ENCODE results near the gene ZNF277. TPM values are rescaled to one million over a fixed set of nuclear protein-coding genes. Genes with fewer than 3 reads are reported as not detected.

Gene ZNF277
- total and polyA plus RNA-seq, 10 of the 15 experiments (the other 5 are each of a cell fraction or from before 2014, with no cell fraction given), result 10.6 to 33.9 (median 22.0) TPM

DNA sequence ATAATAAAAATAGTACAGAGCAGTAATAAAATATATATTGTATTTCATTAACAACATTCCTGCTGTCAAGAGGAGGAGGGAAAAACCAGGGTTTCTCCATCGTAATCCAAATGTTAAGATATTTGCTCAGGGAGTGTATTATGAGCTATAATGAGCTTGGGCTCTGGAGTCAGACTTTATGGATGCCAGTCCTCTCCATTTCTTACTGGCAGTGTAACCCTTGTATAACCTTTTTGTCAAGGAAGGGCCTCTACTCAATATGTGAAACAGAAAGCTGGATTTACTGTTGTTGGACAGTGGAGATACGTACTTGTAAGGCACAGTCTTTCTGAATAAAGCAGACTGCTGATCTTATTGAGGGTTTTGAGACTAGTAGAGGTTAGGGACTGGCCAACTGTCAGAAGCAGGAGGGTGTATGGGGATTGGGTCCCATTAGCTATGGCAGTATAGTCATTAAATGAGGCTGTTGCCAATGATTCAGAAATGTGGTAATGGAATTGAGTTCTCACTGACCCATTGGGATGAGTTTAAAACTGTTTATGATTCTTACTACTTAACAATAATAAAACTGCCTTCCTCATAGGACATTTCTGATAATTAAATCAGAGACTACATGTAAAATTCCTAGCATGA is 56.5 kb downstream of the ZNF277 start:
- CTCF ChIA-PET, result interaction anchor here (0.6 to 1.5 kb wide), 2 partner anchors 8 to 31 kb away, joined by 3 to 4 read pairs; no protein-coding TSS in a partner anchor

DNA sequence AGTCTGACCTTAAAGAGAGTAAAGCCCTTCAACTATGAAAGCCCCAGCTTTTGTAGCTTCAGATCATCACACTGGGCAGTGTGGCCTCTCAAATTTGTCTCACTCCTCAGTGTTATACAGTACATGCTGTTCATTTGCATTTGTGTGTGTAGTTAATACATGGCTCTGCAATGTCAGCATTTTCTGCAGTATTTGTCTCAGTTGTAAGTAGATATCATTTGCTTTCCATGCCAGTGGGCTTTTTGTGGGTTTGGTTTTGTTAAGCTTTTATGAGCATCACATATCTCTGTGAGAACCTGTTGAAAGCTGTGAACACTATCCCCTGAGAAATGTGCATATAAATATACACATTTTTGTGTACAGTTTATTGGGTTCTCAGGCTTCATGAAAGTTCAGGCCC is 57.0 kb downstream of the ZNF277 start:
- H3K4me3 ChIP-seq, result no peak overlapping the region
- SMC1A ChIA-PET (ENCODE audit: uncharacterized antibody, unreplicated experiment), result interaction anchor here (1.0 kb wide), 1 partner anchor 76 kb away, joined by 4 read pairs; no protein-coding TSS in a partner anchor
- no peak overlapping the region for H3K9ac ChIP-seq (ENCODE audit: control insufficient read depth, insufficient read depth, low read length)
- in situ Hi-C loops (cut with MboI), result no loop called here
- CTCF ChIA-PET, result interaction anchor here (0.6 to 1.5 kb wide), 2 partner anchors 8 to 30 kb away, joined by 3 to 4 read pairs; no protein-coding TSS in a partner anchor
- intact Hi-C loops (cut with micrococcal nuclease; ENCODE audit: unreplicated experiment), result no loop called here
- H3K79me2 ChIP-seq (ENCODE audit: control insufficient read depth, insufficient read depth, low read length), result no peaks in the 10 kb centered on the region
- no peaks in the 10 kb centered on the region; the same call in 2 of the 3 replicates for H3K9me3 ChIP-seq (replicated peaks; ENCODE audit: control insufficient read depth, insufficient read depth, low read length)
- H3K36me3 ChIP-seq (ENCODE audit: control insufficient read depth in 2 of 2, insufficient read depth in 2 of 2, low read length in 1 of 2), result no peaks in the 10 kb centered on the region
- no TSS peak for BruUV-seq (replicated peaks)
- ATAC-seq (no peak), FAIRE-seq (no peak), DNase-seq (ENCODE audit: low read depth, low spot score) (no peak)
- RAD21 ChIA-PET (ENCODE audit: unreplicated experiment), result interaction anchor here (1.1 kb wide), 1 partner anchor 10 kb away, joined by 4 read pairs; no protein-coding TSS in a partner anchor
- POLR2A ChIA-PET, result no interaction called here
- H3K27me3 ChIP-seq (replicated peaks in 1 of 2; ENCODE audit: control insufficient read depth in 2 of 2, insufficient read depth in 2 of 2, low read length in 1 of 2), result no peaks in the 10 kb centered on the region
- no peak overlapping the region for H3K27ac ChIP-seq (ENCODE audit: control insufficient read depth, insufficient read depth)
- H4K20me1 ChIP-seq (ENCODE audit: control insufficient read depth, insufficient read depth), result no peaks in the 10 kb centered on the region
- H3K4me2 ChIP-seq (ENCODE audit: control insufficient read depth, insufficient read depth), result no peak overlapping the region
- H2AFZ ChIP-seq (ENCODE audit: control insufficient read depth, low read depth, low read length), result no peak overlapping the region
- no peaks in the 10 kb centered on the region; the same call in 1 of the 2 replicates for H3K4me1 ChIP-seq (ENCODE audit: control insufficient read depth, insufficient read depth, low read length)
- TF ChIP-seq ZNF24 (IDR thresholded peaks at IDR 0.05) (no peak), NR2C1 (IDR thresholded peaks at IDR 0.05) (no peak), CREB1 (IDR thresholded peaks at IDR 0.05; ENCODE audit: low read depth) (no peak), NR2F1 (conservative IDR thresholded peaks at IDR 0.05) (no peak), EGR1 (IDR thresholded peaks at IDR 0.05; ENCODE audit: borderline replicate concordance in 1 of 2, low read depth in 2 of 2, low read length in 2 of 2) (no peak), TBL1XR1 (IDR thresholded peaks at IDR 0.05; ENCODE audit: low read depth, low read length) (no peak)
- TF ChIP-seq, protein P1, sequence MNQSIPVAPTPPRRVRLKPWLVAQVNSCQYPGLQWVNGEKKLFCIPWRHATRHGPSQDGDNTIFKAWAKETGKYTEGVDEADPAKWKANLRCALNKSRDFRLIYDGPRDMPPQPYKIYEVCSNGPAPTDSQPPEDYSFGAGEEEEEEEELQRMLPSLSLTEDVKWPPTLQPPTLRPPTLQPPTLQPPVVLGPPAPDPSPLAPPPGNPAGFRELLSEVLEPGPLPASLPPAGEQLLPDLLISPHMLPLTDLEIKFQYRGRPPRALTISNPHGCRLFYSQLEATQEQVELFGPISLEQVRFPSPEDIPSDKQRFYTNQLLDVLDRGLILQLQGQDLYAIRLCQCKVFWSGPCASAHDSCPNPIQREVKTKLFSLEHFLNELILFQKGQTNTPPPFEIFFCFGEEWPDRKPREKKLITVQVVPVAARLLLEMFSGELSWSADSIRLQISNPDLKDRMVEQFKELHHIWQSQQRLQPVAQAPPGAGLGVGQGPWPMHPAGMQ (IDR thresholded peaks at IDR 0.05; ENCODE audit: borderline replicate concordance), result no peak
- TF ChIP-seq, protein P2, sequence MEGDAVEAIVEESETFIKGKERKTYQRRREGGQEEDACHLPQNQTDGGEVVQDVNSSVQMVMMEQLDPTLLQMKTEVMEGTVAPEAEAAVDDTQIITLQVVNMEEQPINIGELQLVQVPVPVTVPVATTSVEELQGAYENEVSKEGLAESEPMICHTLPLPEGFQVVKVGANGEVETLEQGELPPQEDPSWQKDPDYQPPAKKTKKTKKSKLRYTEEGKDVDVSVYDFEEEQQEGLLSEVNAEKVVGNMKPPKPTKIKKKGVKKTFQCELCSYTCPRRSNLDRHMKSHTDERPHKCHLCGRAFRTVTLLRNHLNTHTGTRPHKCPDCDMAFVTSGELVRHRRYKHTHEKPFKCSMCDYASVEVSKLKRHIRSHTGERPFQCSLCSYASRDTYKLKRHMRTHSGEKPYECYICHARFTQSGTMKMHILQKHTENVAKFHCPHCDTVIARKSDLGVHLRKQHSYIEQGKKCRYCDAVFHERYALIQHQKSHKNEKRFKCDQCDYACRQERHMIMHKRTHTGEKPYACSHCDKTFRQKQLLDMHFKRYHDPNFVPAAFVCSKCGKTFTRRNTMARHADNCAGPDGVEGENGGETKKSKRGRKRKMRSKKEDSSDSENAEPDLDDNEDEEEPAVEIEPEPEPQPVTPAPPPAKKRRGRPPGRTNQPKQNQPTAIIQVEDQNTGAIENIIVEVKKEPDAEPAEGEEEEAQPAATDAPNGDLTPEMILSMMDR (IDR thresholded peaks at IDR 0.05 in 2 of 3, conservative IDR thresholded peaks at IDR 0.05 in 1 of 3; ENCODE audit: control insufficient read depth in 2 of 3, extremely low read depth in 1 of 3, insufficient read depth in 1 of 3, low read depth in 3 of 3, low read length in 3 of 3), result no peak
- TF ChIP-seq, protein P3, sequence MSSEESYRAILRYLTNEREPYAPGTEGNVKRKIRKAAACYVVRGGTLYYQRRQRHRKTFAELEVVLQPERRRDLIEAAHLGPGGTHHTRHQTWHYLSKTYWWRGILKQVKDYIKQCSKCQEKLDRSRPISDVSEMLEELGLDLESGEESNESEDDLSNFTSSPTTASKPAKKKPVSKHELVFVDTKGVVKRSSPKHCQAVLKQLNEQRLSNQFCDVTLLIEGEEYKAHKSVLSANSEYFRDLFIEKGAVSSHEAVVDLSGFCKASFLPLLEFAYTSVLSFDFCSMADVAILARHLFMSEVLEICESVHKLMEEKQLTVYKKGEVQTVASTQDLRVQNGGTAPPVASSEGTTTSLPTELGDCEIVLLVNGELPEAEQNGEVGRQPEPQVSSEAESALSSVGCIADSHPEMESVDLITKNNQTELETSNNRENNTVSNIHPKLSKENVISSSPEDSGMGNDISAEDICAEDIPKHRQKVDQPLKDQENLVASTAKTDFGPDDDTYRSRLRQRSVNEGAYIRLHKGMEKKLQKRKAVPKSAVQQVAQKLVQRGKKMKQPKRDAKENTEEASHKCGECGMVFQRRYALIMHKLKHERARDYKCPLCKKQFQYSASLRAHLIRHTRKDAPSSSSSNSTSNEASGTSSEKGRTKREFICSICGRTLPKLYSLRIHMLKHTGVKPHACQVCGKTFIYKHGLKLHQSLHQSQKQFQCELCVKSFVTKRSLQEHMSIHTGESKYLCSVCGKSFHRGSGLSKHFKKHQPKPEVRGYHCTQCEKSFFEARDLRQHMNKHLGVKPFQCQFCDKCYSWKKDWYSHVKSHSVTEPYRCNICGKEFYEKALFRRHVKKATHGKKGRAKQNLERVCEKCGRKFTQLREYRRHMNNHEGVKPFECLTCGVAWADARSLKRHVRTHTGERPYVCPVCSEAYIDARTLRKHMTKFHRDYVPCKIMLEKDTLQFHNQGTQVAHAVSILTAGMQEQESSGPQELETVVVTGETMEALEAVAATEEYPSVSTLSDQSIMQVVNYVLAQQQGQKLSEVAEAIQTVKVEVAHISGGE (CRISPR knock-in tag; IDR thresholded peaks at IDR 0.05), result no peak

More for the DNA sequence above, 56.5 kb downstream of the ZNF277 start:
- H3K4me2 ChIP-seq (ENCODE audit: control insufficient read depth, insufficient read depth), result no peak overlapping the region
- BruUV-seq (replicated peaks), result no TSS peak
- FAIRE-seq, result peak; percentile 75
- H3K36me3 ChIP-seq (ENCODE audit: control insufficient read depth in 2 of 2, insufficient read depth in 2 of 2, low read length in 1 of 2), result no peaks in the 10 kb centered on the region
- SMC1A ChIA-PET (ENCODE audit: uncharacterized antibody, unreplicated experiment), result no interaction called here
- intact Hi-C loops (cut with micrococcal nuclease; ENCODE audit: unreplicated experiment), result no loop called here
- H3K79me2 ChIP-seq (ENCODE audit: control insufficient read depth, insufficient read depth, low read length), result no peaks in the 10 kb centered on the region
- RAD21 ChIA-PET (ENCODE audit: unreplicated experiment), result no interaction called here
- H3K4me1 ChIP-seq (ENCODE audit: control insufficient read depth, insufficient read depth, low read length), result no peaks in the 10 kb centered on the region; the same call in 1 of the 2 replicates
- H3K27ac ChIP-seq (ENCODE audit: control insufficient read depth, insufficient read depth), result no peak overlapping the region
- no peaks in the 10 kb centered on the region for H4K20me1 ChIP-seq (ENCODE audit: control insufficient read depth, insufficient read depth)
- H3K9me3 ChIP-seq (replicated peaks; ENCODE audit: control insufficient read depth, insufficient read depth, low read length), result no peaks in the 10 kb centered on the region
- no peaks in the 10 kb centered on the region for H3K27me3 ChIP-seq (replicated peaks in 1 of 2; ENCODE audit: control insufficient read depth in 2 of 2, insufficient read depth in 2 of 2, low read length in 1 of 2)
- WGBS (ENCODE audit: insufficient coverage, insufficient replicate concordance, low lambda C conversion rate, missing lambda C conversion rate), result 95% methylated on average over 2 of the region's 2 CpGs
- POLR2A ChIA-PET, result no interaction called here
- no peak for TF ChIP-seq POLR2A (IDR thresholded peaks at IDR 0.05; ENCODE audit: low read depth, low read length)
- no peak for TF ChIP-seq LARP7 (IDR thresholded peaks at IDR 0.05)
- in situ Hi-C loops (cut with MboI), result no loop called here
- no peak for DNase-seq (ENCODE audit: low read depth, low spot score)
- no peak overlapping the region for H3K4me3 ChIP-seq
- ATAC-seq, result no peak; the same call in 2 of the 3 replicates
- no peak overlapping the region for H3K9ac ChIP-seq (ENCODE audit: control insufficient read depth, insufficient read depth, low read length)
- H2AFZ ChIP-seq (ENCODE audit: control insufficient read depth, low read depth, low read length), result no peak overlapping the region
